GM12875 (cell line): ENCODE measurements around the gene NHEJ1.

Experiments
- H3K4me3 ChIP-seq: one replicate; pipeline ENCODE4 v1.5.1; 2011; ENCODE audit warnings: low read depth, low read length, control low read depth
- TF ChIP-seq, protein P1 (sequence below): IDR thresholded peaks from 2 replicates; pipeline ENCODE4 v1.5.1; 2011; ENCODE audit warnings: low read depth, mild to moderate bottlenecking, control low read depth, inconsistent platforms, low read length, moderate library complexity, borderline replicate concordance; ENCODE audit not compliant: insufficient read depth

Gene NHEJ1

GRCh38 chr2:219030177-219030940, 130.3 kb downstream of the NHEJ1 start:
- no peak overlapping the region for H3K4me3 ChIP-seq
- TF ChIP-seq, protein P1, sequence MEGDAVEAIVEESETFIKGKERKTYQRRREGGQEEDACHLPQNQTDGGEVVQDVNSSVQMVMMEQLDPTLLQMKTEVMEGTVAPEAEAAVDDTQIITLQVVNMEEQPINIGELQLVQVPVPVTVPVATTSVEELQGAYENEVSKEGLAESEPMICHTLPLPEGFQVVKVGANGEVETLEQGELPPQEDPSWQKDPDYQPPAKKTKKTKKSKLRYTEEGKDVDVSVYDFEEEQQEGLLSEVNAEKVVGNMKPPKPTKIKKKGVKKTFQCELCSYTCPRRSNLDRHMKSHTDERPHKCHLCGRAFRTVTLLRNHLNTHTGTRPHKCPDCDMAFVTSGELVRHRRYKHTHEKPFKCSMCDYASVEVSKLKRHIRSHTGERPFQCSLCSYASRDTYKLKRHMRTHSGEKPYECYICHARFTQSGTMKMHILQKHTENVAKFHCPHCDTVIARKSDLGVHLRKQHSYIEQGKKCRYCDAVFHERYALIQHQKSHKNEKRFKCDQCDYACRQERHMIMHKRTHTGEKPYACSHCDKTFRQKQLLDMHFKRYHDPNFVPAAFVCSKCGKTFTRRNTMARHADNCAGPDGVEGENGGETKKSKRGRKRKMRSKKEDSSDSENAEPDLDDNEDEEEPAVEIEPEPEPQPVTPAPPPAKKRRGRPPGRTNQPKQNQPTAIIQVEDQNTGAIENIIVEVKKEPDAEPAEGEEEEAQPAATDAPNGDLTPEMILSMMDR = no peak

GRCh38 chr2:219029829-219030165, 130.8 kb downstream of the NHEJ1 start:
- no peak overlapping the region for H3K4me3 ChIP-seq
- TF ChIP-seq, protein P1 = peak; percentile 99

- H3K4me3 ChIP-seq = no peak overlapping the region
- TF ChIP-seq, protein P1 = no peak
These were observed 131.4 kb downstream of the NHEJ1 start for GRCh38 chr2:219028996-219029828.

DNA sequence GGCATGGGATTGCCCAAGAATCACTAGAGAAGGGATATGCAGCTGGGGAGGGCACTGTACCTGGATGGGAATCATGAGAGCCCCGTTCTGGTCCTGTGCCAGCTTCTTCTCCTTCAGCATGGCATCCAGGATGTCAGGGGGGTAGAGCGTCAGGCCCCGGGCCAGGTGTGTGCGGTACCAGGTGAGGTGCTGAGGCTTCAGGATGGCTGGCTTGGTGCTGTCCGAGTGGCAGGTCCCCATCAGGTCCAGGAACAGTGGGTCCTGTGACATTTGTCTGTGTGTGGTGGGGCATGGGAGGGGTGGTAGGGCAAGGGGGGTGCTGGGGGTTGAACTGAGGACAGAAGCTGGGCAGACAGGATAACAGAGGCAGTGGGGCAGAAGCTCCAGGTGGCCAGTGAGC, 132.5 kb downstream of the NHEJ1 start:
- H3K4me3 ChIP-seq = no peak overlapping the region
- TF ChIP-seq, protein P1 = no peak

DNA sequence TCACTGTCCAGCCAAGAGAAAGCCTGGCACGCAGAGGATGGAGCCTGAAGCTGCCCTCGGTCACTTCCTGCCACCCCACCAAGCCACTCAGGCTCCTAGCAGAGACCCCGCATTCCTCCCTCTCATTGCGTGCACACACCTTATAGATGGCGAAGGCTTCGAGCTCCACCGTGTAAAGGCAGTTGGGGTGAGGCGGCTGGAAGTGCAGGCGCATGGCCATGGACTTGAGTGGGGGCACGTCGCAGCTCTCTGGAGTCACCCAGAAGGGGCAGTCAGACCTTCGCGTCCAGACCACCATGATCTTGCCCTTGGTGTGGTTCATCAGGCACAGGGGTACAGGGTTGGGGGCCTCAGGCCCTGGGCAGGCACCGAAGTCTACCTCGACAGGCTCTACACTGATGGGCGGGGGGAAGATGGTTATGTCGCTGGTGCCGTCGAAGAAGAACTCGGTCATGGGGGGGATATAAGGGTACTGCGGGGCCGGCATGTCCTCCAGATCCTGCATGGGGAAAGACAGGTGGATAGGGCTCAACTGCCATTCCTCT, 133.0 kb downstream of the NHEJ1 start:
- TF ChIP-seq, protein P1 = no peak
- H3K4me3 ChIP-seq = no peak overlapping the region

DNA sequence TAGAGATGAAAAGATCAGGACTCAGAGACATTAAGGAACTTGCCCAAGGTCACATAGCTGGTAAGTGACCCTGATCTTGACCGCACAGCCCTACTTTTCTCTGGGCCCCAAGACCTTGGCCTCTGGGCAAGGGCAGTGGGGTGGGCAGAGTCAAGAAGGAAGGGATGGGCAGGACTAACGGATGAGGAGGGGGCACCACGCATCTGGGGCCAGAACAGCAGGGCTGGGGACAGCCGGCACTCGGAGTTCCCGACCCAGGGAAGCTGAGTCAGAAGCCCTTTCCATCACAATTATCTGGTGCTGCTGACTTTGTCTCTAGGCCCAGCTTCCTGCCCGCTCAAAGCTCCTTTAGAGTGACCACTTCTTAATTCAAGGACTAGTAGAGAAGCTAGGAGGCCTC, 133.7 kb downstream of the NHEJ1 start:
- H3K4me3 ChIP-seq = no peak overlapping the region
- TF ChIP-seq, protein P1 = no peak
